ENCODE data around the gene DOCK1.

Gene DOCK1

GRCh38 chr10:127257395-127257794, 352.2 kb downstream of the DOCK1 start:
- H3K27me3 ChIP-seq (ENCODE audit: insufficient read depth, low read length, poor library complexity), result no peaks in the 10 kb centered on the region
- no peak overlapping the region for H4K8ac ChIP-seq (ENCODE audit: low read depth, low read length)
- H3K9ac ChIP-seq (ENCODE audit: low read length), result no peak overlapping the region
- H3K56ac ChIP-seq (ENCODE audit: low read length), result no peak overlapping the region
- no peak overlapping the region for H3K4ac ChIP-seq (ENCODE audit: low read depth, low read length)
- H3K18ac ChIP-seq (ENCODE audit: low read length), result no peak overlapping the region
- no CpG with 5 or more reads among the region's 8 CpGs for WGBS (ENCODE audit: extremely low coverage, insufficient coverage, low lambda C conversion rate)
- no peak overlapping the region for H2BK5ac ChIP-seq (ENCODE audit: low read length)
- H3K4me3 ChIP-seq (ENCODE audit: low read length), result no peak overlapping the region
- no peaks in the 10 kb centered on the region for H3K4me1 ChIP-seq (ENCODE audit: control insufficient read depth, low read depth, low read length)
- no peak overlapping the region for H4K5ac ChIP-seq (ENCODE audit: low read length)
- H3K79me1 ChIP-seq (ENCODE audit: low read length), result no peaks in the 10 kb centered on the region
- H3K36me3 ChIP-seq (ENCODE audit: control insufficient read depth, insufficient read depth, low read length), result no peaks in the 10 kb centered on the region
- H3K27ac ChIP-seq (ENCODE audit: low read depth, low read length), result no peak overlapping the region
- no peak overlapping the region for H2BK15ac ChIP-seq (replicated peaks; ENCODE audit: low read depth)
- DNase-seq, result no peak
- H3K4me2 ChIP-seq (ENCODE audit: low read length), result no peak overlapping the region
- no peak overlapping the region for H3K23ac ChIP-seq (ENCODE audit: low read length)
- H2AK5ac ChIP-seq (ENCODE audit: low read length), result no peak overlapping the region
- H3K79me2 ChIP-seq (ENCODE audit: control insufficient read depth, insufficient read depth, low read length), result no peaks in the 10 kb centered on the region
- no peak overlapping the region for H2BK120ac ChIP-seq (ENCODE audit: low read depth, low read length)

GRCh38 chr10:127259347-127259746, 354.1 kb downstream of the DOCK1 start:
- no peak overlapping the region for H4K5ac ChIP-seq (ENCODE audit: low read length)
- WGBS (ENCODE audit: extremely low coverage, insufficient coverage, low lambda C conversion rate), result no CpG with 5 or more reads among the region's 11 CpGs

GRCh38 chr10:127262606-127263005, 357.4 kb downstream of the DOCK1 start:
- WGBS (ENCODE audit: extremely low coverage, insufficient coverage, low lambda C conversion rate), result no CpG with 5 or more reads among the region's 7 CpGs
- no peak overlapping the region for H3K4me2 ChIP-seq (ENCODE audit: low read length)
- no peak overlapping the region for H3K27ac ChIP-seq (ENCODE audit: low read depth, low read length)
- H4K8ac ChIP-seq (ENCODE audit: low read depth, low read length), result no peak overlapping the region
- H3K4ac ChIP-seq (ENCODE audit: low read depth, low read length), result no peak overlapping the region
- H3K27me3 ChIP-seq (ENCODE audit: insufficient read depth, low read length, poor library complexity), result no peaks in the 10 kb centered on the region
- no peak overlapping the region for H3K4me3 ChIP-seq (ENCODE audit: low read length)
- H3K79me1 ChIP-seq (ENCODE audit: low read length), result no peaks in the 10 kb centered on the region
- no peaks in the 10 kb centered on the region for H3K4me1 ChIP-seq (ENCODE audit: control insufficient read depth, low read depth, low read length)
- no peak overlapping the region for H2BK5ac ChIP-seq (ENCODE audit: low read length)
- no peak overlapping the region for H2BK15ac ChIP-seq (replicated peaks; ENCODE audit: low read depth)
- no peak overlapping the region for H3K18ac ChIP-seq (ENCODE audit: low read length)
- no peaks in the 10 kb centered on the region for H3K36me3 ChIP-seq (ENCODE audit: control insufficient read depth, insufficient read depth, low read length)
- no peaks in the 10 kb centered on the region for H3K79me2 ChIP-seq (ENCODE audit: control insufficient read depth, insufficient read depth, low read length)
- no peak overlapping the region for H4K5ac ChIP-seq (ENCODE audit: low read length)
- no peak overlapping the region for H2BK120ac ChIP-seq (ENCODE audit: low read depth, low read length)
- no peak overlapping the region for H3K23ac ChIP-seq (ENCODE audit: low read length)
- H3K9ac ChIP-seq (ENCODE audit: low read length), result no peak overlapping the region
- H2AK5ac ChIP-seq (ENCODE audit: low read length), result no peak overlapping the region
- no peak for DNase-seq
- no peak overlapping the region for H3K56ac ChIP-seq (ENCODE audit: low read length)

More at GRCh38 chr10:127259347-127259746, 354.1 kb downstream of the DOCK1 start:
- Histone ChIP-seq H3K23ac (ENCODE audit: low read length) (no peak overlapping the region), H4K8ac (ENCODE audit: low read depth, low read length) (no peak overlapping the region), H2BK15ac (replicated peaks; ENCODE audit: low read depth) (no peak overlapping the region), H3K4me2 (ENCODE audit: low read length) (no peak overlapping the region), H2AK5ac (ENCODE audit: low read length) (no peak overlapping the region), H3K27ac (ENCODE audit: low read depth, low read length) (no peak overlapping the region), H3K4ac (ENCODE audit: low read depth, low read length) (no peak overlapping the region), H3K27me3 (ENCODE audit: insufficient read depth, low read length, poor library complexity) (no peaks in the 10 kb centered on the region), H3K4me1 (ENCODE audit: control insufficient read depth, low read depth, low read length) (no peaks in the 10 kb centered on the region), H3K79me1 (ENCODE audit: low read length) (no peaks in the 10 kb centered on the region), H3K4me3 (ENCODE audit: low read length) (no peak overlapping the region), H3K56ac (ENCODE audit: low read length) (no peak overlapping the region), H2BK5ac (ENCODE audit: low read length) (no peak overlapping the region), H3K9ac (ENCODE audit: low read length) (no peak overlapping the region), H3K18ac (ENCODE audit: low read length) (no peak overlapping the region), H3K79me2 (ENCODE audit: control insufficient read depth, insufficient read depth, low read length) (no peaks in the 10 kb centered on the region), H2BK120ac (ENCODE audit: low read depth, low read length) (no peak overlapping the region), H3K36me3 (ENCODE audit: control insufficient read depth, insufficient read depth, low read length) (no peaks in the 10 kb centered on the region)
- no peak for DNase-seq

GRCh38 chr10:127265288-127265687, 360.1 kb downstream of the DOCK1 start:
- no peaks in the 10 kb centered on the region for H3K79me1 ChIP-seq (ENCODE audit: low read length)
- H3K23ac ChIP-seq (ENCODE audit: low read length), result no peak overlapping the region
- no peak overlapping the region for H3K4me3 ChIP-seq (ENCODE audit: low read length)
- H3K56ac ChIP-seq (ENCODE audit: low read length), result no peak overlapping the region
- no peak overlapping the region for H3K4me2 ChIP-seq (ENCODE audit: low read length)
- WGBS (ENCODE audit: extremely low coverage, insufficient coverage, low lambda C conversion rate), result no CpG with 5 or more reads among the region's 3 CpGs
- no peak overlapping the region for H3K18ac ChIP-seq (ENCODE audit: low read length)
- H2BK15ac ChIP-seq (replicated peaks; ENCODE audit: low read depth), result no peak overlapping the region
- H3K79me2 ChIP-seq (ENCODE audit: control insufficient read depth, insufficient read depth, low read length), result no peaks in the 10 kb centered on the region
- H2AK5ac ChIP-seq (ENCODE audit: low read length), result no peak overlapping the region
- no peak overlapping the region for H3K9ac ChIP-seq (ENCODE audit: low read length)
- H3K36me3 ChIP-seq (ENCODE audit: control insufficient read depth, insufficient read depth, low read length), result no peaks in the 10 kb centered on the region
- H3K27me3 ChIP-seq (ENCODE audit: insufficient read depth, low read length, poor library complexity), result no peaks in the 10 kb centered on the region
- no peak overlapping the region for H3K4ac ChIP-seq (ENCODE audit: low read depth, low read length)
- no peak overlapping the region for H3K27ac ChIP-seq (ENCODE audit: low read depth, low read length)
- DNase-seq, result no peak
- H3K4me1 ChIP-seq (ENCODE audit: control insufficient read depth, low read depth, low read length), result no peaks in the 10 kb centered on the region
- no peak overlapping the region for H2BK120ac ChIP-seq (ENCODE audit: low read depth, low read length)
- no peak overlapping the region for H2BK5ac ChIP-seq (ENCODE audit: low read length)
- H4K8ac ChIP-seq (ENCODE audit: low read depth, low read length), result no peak overlapping the region
- no peak overlapping the region for H4K5ac ChIP-seq (ENCODE audit: low read length)

- Histone ChIP-seq H4K5ac (ENCODE audit: low read length) (no peak overlapping the region), H3K4ac (ENCODE audit: low read depth, low read length) (no peak overlapping the region), H3K18ac (ENCODE audit: low read length) (no peak overlapping the region), H4K8ac (ENCODE audit: low read depth, low read length) (no peak overlapping the region), H3K56ac (ENCODE audit: low read length) (no peak overlapping the region), H2BK5ac (ENCODE audit: low read length) (no peak overlapping the region), H3K79me2 (ENCODE audit: control insufficient read depth, insufficient read depth, low read length) (no peaks in the 10 kb centered on the region), H3K27ac (ENCODE audit: low read depth, low read length) (no peak overlapping the region), H3K36me3 (ENCODE audit: control insufficient read depth, insufficient read depth, low read length) (no peaks in the 10 kb centered on the region), H3K4me3 (ENCODE audit: low read length) (no peak overlapping the region), H3K4me1 (ENCODE audit: control insufficient read depth, low read depth, low read length) (no peaks in the 10 kb centered on the region), H3K27me3 (ENCODE audit: insufficient read depth, low read length, poor library complexity) (no peaks in the 10 kb centered on the region), H2BK120ac (ENCODE audit: low read depth, low read length) (no peak overlapping the region), H3K9ac (ENCODE audit: low read length) (no peak overlapping the region), H3K79me1 (ENCODE audit: low read length) (no peaks in the 10 kb centered on the region), H2AK5ac (ENCODE audit: low read length) (no peak overlapping the region), H2BK15ac (replicated peaks; ENCODE audit: low read depth) (no peak overlapping the region), H3K23ac (ENCODE audit: low read length) (no peak overlapping the region), H3K4me2 (ENCODE audit: low read length) (no peak overlapping the region)
- no CpG with 5 or more reads among the region's 2 CpGs for WGBS (ENCODE audit: extremely low coverage, insufficient coverage, low lambda C conversion rate)
- no peak for DNase-seq
Observed at GRCh38 chr10:127266431-127266830, 361.2 kb downstream of the DOCK1 start.

GRCh38 chr10:127267442-127267841, 362.2 kb downstream of the DOCK1 start:
- no CpG with 5 or more reads among the region's 12 CpGs for WGBS (ENCODE audit: extremely low coverage, insufficient coverage, low lambda C conversion rate)
- H3K18ac ChIP-seq (ENCODE audit: low read length), result no peak overlapping the region
- no peak overlapping the region for H3K4ac ChIP-seq (ENCODE audit: low read depth, low read length)
- H2BK15ac ChIP-seq (replicated peaks; ENCODE audit: low read depth), result no peak overlapping the region
- no peak overlapping the region for H3K27ac ChIP-seq (ENCODE audit: low read depth, low read length)
- no peak overlapping the region for H2BK120ac ChIP-seq (ENCODE audit: low read depth, low read length)
- H3K79me1 ChIP-seq (ENCODE audit: low read length), result no peaks in the 10 kb centered on the region
- no peak overlapping the region for H3K9ac ChIP-seq (ENCODE audit: low read length)
- H3K79me2 ChIP-seq (ENCODE audit: control insufficient read depth, insufficient read depth, low read length), result no peaks in the 10 kb centered on the region
- H3K4me2 ChIP-seq (ENCODE audit: low read length), result no peak overlapping the region
- H3K23ac ChIP-seq (ENCODE audit: low read length), result no peak overlapping the region
- H3K4me1 ChIP-seq (ENCODE audit: control insufficient read depth, low read depth, low read length), result no peaks in the 10 kb centered on the region
- H2BK5ac ChIP-seq (ENCODE audit: low read length), result no peak overlapping the region
- no peak overlapping the region for H4K8ac ChIP-seq (ENCODE audit: low read depth, low read length)
- DNase-seq, result no peak
- H3K36me3 ChIP-seq (ENCODE audit: control insufficient read depth, insufficient read depth, low read length), result no peaks in the 10 kb centered on the region
- H3K27me3 ChIP-seq (ENCODE audit: insufficient read depth, low read length, poor library complexity), result no peaks in the 10 kb centered on the region
- H3K56ac ChIP-seq (ENCODE audit: low read length), result no peak overlapping the region
- H2AK5ac ChIP-seq (ENCODE audit: low read length), result no peak overlapping the region
- H3K4me3 ChIP-seq (ENCODE audit: low read length), result no peak overlapping the region
- no peak overlapping the region for H4K5ac ChIP-seq (ENCODE audit: low read length)

All from mesendoderm (in vitro differentiated cells).